OCI-LY7 (cell line): ENCODE data around the gene ABHD6. TPM values are rescaled to one million over a fixed set of nuclear protein-coding genes. Genes with fewer than 3 reads are reported as not detected.

ENCODE experiments used
- BruUV-seq: library from RNA; stranded (reverse); fragments of 400-500 nt; replicated peaks from 2 replicates; lab custom pipeline; 2021; lab: Mats Ljungman, UMichigan
- CTCF ChIA-PET: fragments of 300-600 bp; sonication (Branson Sonifier 250); formaldehyde crosslinking; loops from one replicate; lab custom pipeline; 2022; ENCODE audit warnings: antibody characterized with exemption; ENCODE audit not compliant: unreplicated experiment; lab: Charles Lee
- POLR2A ChIA-PET: fragments of 300-600 bp; sonication (Branson Sonifier 250); formaldehyde crosslinking; loops from one replicate; lab custom pipeline; 2022; ENCODE audit warnings: antibody characterized with exemption; lab: Charles Lee
- DNase-seq: peaks from one replicate; pipeline ENCODE4 v3.0.0-alpha.2; 2015; ENCODE audit warnings: low spot score
- H2AFZ ChIP-seq: fragments of 200-600 bp; sonication (generic), shearing (Covaris generic); 2 replicates; pipeline ENCODE4 v1.6.1; 2014; ENCODE audit warnings: mild to moderate bottlenecking, antibody characterized with exemption, low read length, moderate library complexity
- H3K27ac ChIP-seq: fragments of 200-600 bp; sonication (generic); 2 replicates; pipeline ENCODE4 v1.5.1; 2014; ENCODE audit warnings: mixed run types, low read depth, mild to moderate bottlenecking, moderate library complexity, low read length, inconsistent platforms; ENCODE audit not compliant: poor library complexity, severe bottlenecking
- H3K36me3 ChIP-seq: fragments of 200-600 bp; sonication (generic); 2 replicates; pipeline ENCODE4 v1.6.1; 2014; ENCODE audit warnings: mild to moderate bottlenecking, antibody characterized with exemption, low read length, moderate library complexity, mixed read lengths; ENCODE audit not compliant: insufficient read depth
- H3K4me1 ChIP-seq: fragments of 200-600 bp; sonication (generic); 2 replicates; pipeline ENCODE4 v1.5.1; 2014; ENCODE audit warnings: mild to moderate bottlenecking, low read length; ENCODE audit not compliant: insufficient read depth, poor library complexity, severe bottlenecking
- H3K4me2 ChIP-seq: fragments of 200-600 bp; sonication (generic); 2 replicates; pipeline ENCODE4 v1.6.1; 2014; ENCODE audit warnings: mild to moderate bottlenecking, low read length
- H3K4me3 ChIP-seq: fragments of 200-600 bp; sonication (generic); 2 replicates; pipeline ENCODE4 v1.5.1; 2014; ENCODE audit warnings: mild to moderate bottlenecking, low read depth, low read length; ENCODE audit not compliant: poor library complexity, severe bottlenecking
- H3K79me2 ChIP-seq: fragments of 200-600 bp; sonication (generic); 2 replicates; pipeline ENCODE4 v1.6.1; 2016; ENCODE audit warnings: low read depth, mild to moderate bottlenecking, low read length, moderate library complexity, mixed read lengths; ENCODE audit not compliant: insufficient read depth
- H3K9me2 ChIP-seq: fragments of 200-600 bp; sonication (generic); 2 replicates; pipeline ENCODE4 v1.6.1; 2016; ENCODE audit warnings: mild to moderate bottlenecking, low read length, mixed read lengths; ENCODE audit not compliant: insufficient read depth
- H3K9me3 ChIP-seq: fragments of 200-600 bp; sonication (generic); 2 replicates; pipeline ENCODE4 v1.6.1; 2014; ENCODE audit warnings: mild to moderate bottlenecking, mixed run types, low read length, mixed read lengths
- H4K20me1 ChIP-seq: fragments of 200-600 bp; sonication (generic); 2 replicates; pipeline ENCODE4 v1.6.1; 2014; ENCODE audit warnings: mild to moderate bottlenecking, antibody characterized with exemption, low read length, moderate library complexity, mixed read lengths; ENCODE audit not compliant: insufficient read depth
- CTCF ChIP-seq: fragments of 200-600 bp; sonication (generic); conservative IDR thresholded peaks from 2 replicates; pipeline ENCODE4 v1.5.1; 2014; ENCODE audit warnings: mild to moderate bottlenecking, antibody characterized with exemption, low read length, moderate library complexity, mixed read lengths
- EZH2phosphoT487 ChIP-seq: fragments of 200-600 bp; sonication (generic); IDR thresholded peaks from 2 replicates; pipeline ENCODE4 v1.6.1; 2018; ENCODE audit warnings: low read depth, borderline replicate concordance, mild to moderate bottlenecking, mixed run types, antibody characterized with exemption, low read length, moderate library complexity, mixed read lengths
- intact Hi-C: fragments of 100-400 bp; cut with micrococcal nuclease; formaldehyde crosslinking; loops from one replicate; pipeline ENCODE4 v1.10.0; 2022; ENCODE audit not compliant: unreplicated experiment
- total RNA-seq, 2 experiments: library from RNA; depleted of rRNA in 1 of 2; stranded (reverse); fragments of >200 nt in 1 of 2; shearing (Covaris generic) in 1 of 2; gene quantifications; 2 replicates each; pipeline ENCODE4 v1.2.3, GENCODE V29; 2014 to 2022

ABHD6 gene
- total RNA-seq, 2 experiments from 2014 or later, result 5.8 to 10.7 TPM

GRCh38 chr3:58305882-58306711 lies 68.5 kb downstream of the ABHD6 start, which contains the start of the genes HTD2 and RPP14:
Gene HTD2, plus strand, starts transcription at chr3:58306520. Its CDS starts 11,094 bp downstream, at chr3:58317614.
Gene RPP14, plus strand, starts transcription at chr3:58306245. Its CDS starts 4,085 bp downstream, at chr3:58310330.
- Histone ChIP-seq H3K9me3 (peaks cover 13% of the 10 kb centered on the region), H2AFZ (peak within 1 kb of the TSS; percentile 51; the same call in 1 of the 2 replicates), H3K4me1 (peaks cover 16% of the 10 kb centered on the region), H3K36me3 (peaks cover 40% of the 10 kb centered on the region), H3K4me2 (peak within 1 kb of the TSS; percentile 91), H3K27ac (peak within 1 kb of the TSS; percentile 81), H3K79me2 (peaks cover 43% of the 10 kb centered on the region), H3K9me2 (no peaks in the 10 kb centered on the region), H4K20me1 (peaks cover 20% of the 10 kb centered on the region), H3K4me3 (peak within 1 kb of the TSS; percentile 82)
- DNase-seq, result peak; percentile 99
- CTCF ChIA-PET, result interaction anchor here (0.6 to 2.1 kb wide), 11 partner anchors 11 to 194 kb away, joined by 3 to 8 read pairs (median 3); no protein-coding TSS in a partner anchor
- intact Hi-C loops, result loop anchor here (1.0 to 5.0 kb wide), 4 partner anchors 69 to 326 kb away; partner anchors contain the start of genes ABHD6 and KCTD6
- BruUV-seq, result no TSS peak
- TF ChIP-seq CTCF, result peak; percentile 87
- TF ChIP-seq EZH2phosphoT487, result no peak
- POLR2A ChIA-PET, result interaction anchor here (0.5 to 2.6 kb wide), 23 partner anchors 9 to 233 kb away, joined by 3 to 12 read pairs (median 3); partner anchors contain the start of gene PDHB

- Histone ChIP-seq H2AFZ (no peak overlapping the region), H3K9me2 (no peaks in the 10 kb centered on the region), H3K4me1 (peaks cover 16% of the 10 kb centered on the region), H3K27ac (peak overlapping the region; percentile 81), H3K4me2 (peak overlapping the region; percentile 91), H3K4me3 (peak overlapping the region; percentile 82), H3K9me3 (no peaks in the 10 kb centered on the region), H3K79me2 (peaks cover 51% of the 10 kb centered on the region), H4K20me1 (peaks cover 20% of the 10 kb centered on the region), H3K36me3 (peaks cover 55% of the 10 kb centered on the region)
- intact Hi-C loops, result loop anchor here (1.0 to 5.0 kb wide), 4 partner anchors 71 to 325 kb away; partner anchors contain the start of gene ABHD6
- BruUV-seq, result TSS peak; percentile 44
- ChIA-PET CTCF (interaction anchor here (0.8 to 2.1 kb wide), 4 partner anchors 42 to 120 kb away, joined by 3 to 7 read pairs (median 4); no protein-coding TSS in a partner anchor), POLR2A (interaction anchor here (0.6 to 2.6 kb wide), 8 partner anchors 10 to 231 kb away, joined by 3 to 12 read pairs (median 6); no protein-coding TSS in a partner anchor)
- DNase-seq, result peak; percentile 83
- TF ChIP-seq CTCF (peak; percentile 91), EZH2phosphoT487 (no peak)
These were observed 70.1 kb downstream of the ABHD6 start for GRCh38 chr3:58307639-58308215.
